GM21717 (cell line): ENCODE data around the gene RABIF.
"Not testable (repeated sequence)": the region's sequence is repeated elsewhere in the genome, so short reads cannot be mapped to it uniquely, and the experiment has no call there.

Experiments
- ATAC-seq: cut with Tn5 transposase; IDR thresholded peaks from one replicate; pipeline ENCODE4 v1.9.1; 2021; ENCODE audit warnings: mild to moderate bottlenecking, moderate library complexity; ENCODE audit not compliant: unreplicated experiment

Gene RABIF

GRCh38 chr1:202888531-202889360 is at the start of gene RABIF:
TSS of gene RABIF (minus strand) at chr1:202889149. CDS start at chr1:202889098, 51 bp downstream.
- peak; percentile 82 for ATAC-seq

GRCh38 chr1:202938287-202938925 is 49.5 kb upstream of the RABIF start:
- no peak for ATAC-seq

- ATAC-seq: not testable (repeated sequence)
Measured at GRCh38 chr1:202936409-202936808, 47.5 kb upstream of the RABIF start.

- no peak for ATAC-seq
Measured at GRCh38 chr1:202935844-202936243, 46.9 kb upstream of the RABIF start.

GRCh38 chr1:202934755-202935154 is 45.8 kb upstream of the RABIF start:
- ATAC-seq: no peak

- ATAC-seq: no peak
Measured at GRCh38 chr1:202932476-202932875, 43.5 kb upstream of the RABIF start.

- peak; percentile 86 for ATAC-seq
Measured at GRCh38 chr1:202926581-202927491, 37.9 kb upstream of the RABIF start, which contains the start of gene KLHL12. TSS of gene KLHL12 (minus strand) at chr1:202927234. CDS start at chr1:202925162, 2,072 bp downstream.

GRCh38 chr1:202923533-202923932 is 34.6 kb upstream of the RABIF start:
- no peak for ATAC-seq

- ATAC-seq: no peak
Measured at GRCh38 chr1:202919615-202920014, 30.7 kb upstream of the RABIF start.

GRCh38 chr1:202915146-202915545 is 26.2 kb upstream of the RABIF start:
- no peak for ATAC-seq

- ATAC-seq: not testable (repeated sequence)
Measured at GRCh38 chr1:202912476-202912875, 23.5 kb upstream of the RABIF start.

GRCh38 chr1:202909494-202909893 is 20.5 kb upstream of the RABIF start:
- no peak for ATAC-seq

- ATAC-seq: no peak
Measured at GRCh38 chr1:202908998-202909397, 20.0 kb upstream of the RABIF start.

- ATAC-seq: no peak
Measured at GRCh38 chr1:202905331-202905730, 16.4 kb upstream of the RABIF start.

GRCh38 chr1:202903808-202904207 is 14.9 kb upstream of the RABIF start:
- not testable (repeated sequence) for ATAC-seq

- ATAC-seq: no peak
Measured at GRCh38 chr1:202901555-202901954, 12.6 kb upstream of the RABIF start.

- ATAC-seq: no peak
Measured at GRCh38 chr1:202892501-202892900, 3.6 kb upstream of the RABIF start.

- no peak for ATAC-seq
Measured at GRCh38 chr1:202890392-202890791, 1.4 kb upstream of the RABIF start.

- ATAC-seq: no peak
Measured at GRCh38 chr1:202888221-202888530, 773 bp downstream of the RABIF start.

GRCh38 chr1:202880961-202881460 is 7.9 kb downstream of the RABIF start:
- no peak for ATAC-seq

- no peak for ATAC-seq
Measured at GRCh38 chr1:202880062-202880461, 8.9 kb downstream of the RABIF start.
